GM12872 (cell line): ENCODE measurements around the gene ELN.
A peak's percentile ranks its signal among the peaks of the same experiment; 100 is the strongest.

Experiments used
- CTCF ChIP-seq: IDR thresholded peaks from 3 replicates; pipeline ENCODE4 v1.5.1; 2011; ENCODE audit warnings: low read depth, mild to moderate bottlenecking, low read length, moderate library complexity; ENCODE audit not compliant: insufficient read depth

Gene ELN

GRCh38 chr7:74027683-74028320 is at the start of gene ELN:
ELN (plus strand) TSS chr7:74028173; CDS start chr7:74028188, 15 bp downstream.
- TF ChIP-seq CTCF = no peak

- TF ChIP-seq CTCF = peak; percentile 69; the same call in 2 of the 3 replicates
These were observed 49.1 kb upstream of the ELN start for GRCh38 chr7:73978661-73979563.

GRCh38 chr7:73980206-73980605 is 47.8 kb upstream of the ELN start:
- TF ChIP-seq CTCF = no peak

GRCh38 chr7:73981933-73982332 is 46.0 kb upstream of the ELN start:
- TF ChIP-seq CTCF = no peak

GRCh38 chr7:73983437-73984164 is 44.4 kb upstream of the ELN start:
- TF ChIP-seq CTCF = no peak

- no peak for TF ChIP-seq CTCF
These were observed 43.3 kb upstream of the ELN start for GRCh38 chr7:73984481-73985205.
